GM18519 (cell line): ENCODE data around the gene ZNF608.
A peak's percentile ranks its signal among the peaks of the same experiment; 100 is the strongest.

Source experiments
- ATAC-seq: cut with Tn5 transposase; IDR thresholded peaks from one replicate; pipeline ENCODE4 v1.9.1; 2021; ENCODE audit warnings: mild to moderate bottlenecking, moderate library complexity; ENCODE audit not compliant: unreplicated experiment, low FRiP score

The ZNF608 gene

GRCh38 chr5:124738681-124739633, 7.5 kb downstream of the ZNF608 start:
- ATAC-seq = no peak

GRCh38 chr5:124737651-124738050, 8.8 kb downstream of the ZNF608 start:
- ATAC-seq = no peak

GRCh38 chr5:124736805-124737188, 9.6 kb downstream of the ZNF608 start:
- ATAC-seq = no peak

GRCh38 chr5:124736082-124736804, 10.2 kb downstream of the ZNF608 start:
- ATAC-seq = no peak

- ATAC-seq = no peak
Observed at GRCh38 chr5:124735169-124735858, 11.1 kb downstream of the ZNF608 start.

GRCh38 chr5:124734574-124735168, 11.8 kb downstream of the ZNF608 start:
- ATAC-seq = no peak

- ATAC-seq = no peak
Observed at GRCh38 chr5:124733329-124733650, 13.1 kb downstream of the ZNF608 start.

- no peak for ATAC-seq
Observed at GRCh38 chr5:124732428-124733328, 13.8 kb downstream of the ZNF608 start.

GRCh38 chr5:124730381-124730780, 16.1 kb downstream of the ZNF608 start:
- no peak for ATAC-seq

GRCh38 chr5:124729720-124730359, 16.6 kb downstream of the ZNF608 start:
- ATAC-seq = peak; percentile 52

GRCh38 chr5:124728968-124729332, 17.5 kb downstream of the ZNF608 start:
- ATAC-seq = no peak

- ATAC-seq = no peak
Observed at GRCh38 chr5:124728331-124728967, 18.0 kb downstream of the ZNF608 start.

- no peak for ATAC-seq
Observed at GRCh38 chr5:124726631-124727362, 19.6 kb downstream of the ZNF608 start.

GRCh38 chr5:124725622-124726258, 20.7 kb downstream of the ZNF608 start:
- ATAC-seq = no peak

- peak; percentile 29 for ATAC-seq
Observed at GRCh38 chr5:124725040-124725434, 21.4 kb downstream of the ZNF608 start.

- ATAC-seq = peak; percentile 40
Observed at GRCh38 chr5:124724357-124725039, 21.9 kb downstream of the ZNF608 start.

GRCh38 chr5:124721229-124721735, 25.2 kb downstream of the ZNF608 start:
- ATAC-seq = no peak
